B cell (primary cell): ENCODE data around the gene BTNL2. TPM values are rescaled to one million over a fixed set of nuclear protein-coding genes. Genes with fewer than 3 reads are reported as not detected.
"Not testable (repeated sequence)": the region's sequence is repeated elsewhere in the genome, so short reads cannot be mapped to it uniquely, and the experiment has no call there.

Experiments
- ATAC-seq: fragments of 200-7000 bp; cut with Tn5 transposase; one replicate; pipeline ENCODE4 v1.10.0; 2021; ENCODE audit warnings: low read depth, mild to moderate bottlenecking, moderate number of reproducible peaks, moderate library complexity
- CTCF ChIA-PET: fragments of 350-600 bp; sonication (Branson Sonifier 250); formaldehyde crosslinking; loops from one replicate; lab custom pipeline; 2021; ENCODE audit warnings: antibody characterized with exemption, inconsistent platforms; lab: Charles Lee
- POLR2A ChIA-PET: fragments of 350-600 bp; sonication (Branson Sonifier 250); formaldehyde crosslinking; loops from one replicate; lab custom pipeline; 2021; ENCODE audit warnings: antibody characterized with exemption; lab: Charles Lee
- DNase-seq: peaks from one replicate; pipeline ENCODE4 v3.0.0; 2013
- H2AFZ ChIP-seq: 2 replicates; pipeline ENCODE4 v1.6.1; 2012; ENCODE audit warnings: mild to moderate bottlenecking, low read depth, low read length; ENCODE audit not compliant: insufficient read depth, poor library complexity, severe bottlenecking
- H3K27ac ChIP-seq, 2 donors: 1 replicate in 1 of 2; 2 replicates in 1 of 2; pipeline ENCODE4 v1.5.1; 2012 to 2013; ENCODE audit warnings: low read length in 2 of 2, mild to moderate bottlenecking in 2 of 2, moderate library complexity in 1 of 2
- H3K27me3 ChIP-seq, 4 experiments: fragments of 200-600 bp in 1 of 4; sonication (generic) in 1 of 4; replicated peaks in 1 of 4; 1 replicate in 2 of 4; 2 replicates in 2 of 4; pipeline versions ENCODE4 v1.6.1 to v1.7.0; 2013 to 2016; ENCODE audit warnings: low read length in 3 of 4, mild to moderate bottlenecking in 2 of 4, mixed read lengths in 1 of 4, moderate library complexity in 1 of 4; ENCODE audit not compliant: insufficient read depth in 4 of 4, control insufficient read depth in 3 of 4; ENCODE audit errors: control extremely low read depth in 1 of 4
- H3K36me3 ChIP-seq, 2 experiments: replicated peaks in 1 of 2; 1 replicate in 1 of 2; 2 replicates in 1 of 2; pipeline versions ENCODE4 v1.6.1 to v1.7.1; 2013; ENCODE audit warnings: low read length in 1 of 2; ENCODE audit not compliant: insufficient read depth in 2 of 2, control insufficient read depth in 1 of 2; ENCODE audit errors: control extremely low read depth in 1 of 2, extremely low read depth in 1 of 2
- H3K4me1 ChIP-seq, 2 donors: fragments of 200-600 bp in 1 of 2; sonication (generic) in 1 of 2; 1 replicate in 1 of 2; 2 replicates in 1 of 2; pipeline versions ENCODE4 v1.5.1 to v1.6.1; 2013 to 2017; ENCODE audit warnings: low read length in 2 of 2; ENCODE audit not compliant: control insufficient read depth in 2 of 2, insufficient read depth in 2 of 2
- H3K4me2 ChIP-seq: replicated peaks from 2 replicates; pipeline ENCODE3; 2012; ENCODE audit warnings: mild to moderate bottlenecking, low read depth, low read length; ENCODE audit not compliant: poor library complexity, severe bottlenecking
- H3K4me3 ChIP-seq, 5 experiments: fragments of 200-600 bp in 1 of 5; sonication (generic) in 1 of 5; 1 replicate in 3 of 5; 2 replicates in 2 of 5; pipeline versions ENCODE4 v1.5.1 to v1.7.0; 2011 to 2016; ENCODE audit warnings: low read length in 4 of 5, mild to moderate bottlenecking in 4 of 5, low read depth in 2 of 5, control low read depth in 1 of 5, moderate library complexity in 1 of 5; ENCODE audit not compliant: insufficient read depth in 1 of 5; ENCODE audit errors: control extremely low read depth in 1 of 5, extremely low read depth in 1 of 5
- H3K79me2 ChIP-seq: fragments of 200-600 bp; sonication (generic); one replicate; pipeline ENCODE4 v1.6.0; 2016; ENCODE audit warnings: low read length; ENCODE audit not compliant: control insufficient read depth, insufficient read depth
- H3K9ac ChIP-seq: fragments of 200-600 bp; sonication (generic); 2 replicates; pipeline ENCODE4 v1.6.1; 2017; ENCODE audit warnings: mild to moderate bottlenecking, low read length, moderate library complexity
- H3K9me3 ChIP-seq, 3 donors: one replicate each; pipeline versions ENCODE4 v1.6.1 to v1.7.1; 2013; ENCODE audit warnings: low read length in 2 of 3; ENCODE audit not compliant: control insufficient read depth in 2 of 3, insufficient read depth in 1 of 3; ENCODE audit errors: control extremely low read depth in 1 of 3
- H4K20me1 ChIP-seq: 2 replicates; pipeline ENCODE4 v1.6.0; 2012; ENCODE audit warnings: mild to moderate bottlenecking, low read length; ENCODE audit not compliant: insufficient read depth, control insufficient read depth, poor library complexity, severe bottlenecking
- H3K27ac Mint-ChIP-seq: one replicate; pipeline ENCODE4 v1.8.0; 2021; ENCODE audit warnings: mixed read lengths
- H3K27me3 Mint-ChIP-seq: one replicate; pipeline ENCODE4 v1.8.0; 2021; ENCODE audit warnings: mixed read lengths
- H3K4me1 Mint-ChIP-seq: one replicate; pipeline ENCODE4 v1.8.0; 2021; ENCODE audit warnings: mixed read lengths
- H3K4me3 Mint-ChIP-seq: one replicate; pipeline ENCODE4 v1.8.0; 2021; ENCODE audit warnings: mixed read lengths
- H3K9me3 Mint-ChIP-seq: one replicate; pipeline ENCODE4 v1.8.0; 2022; ENCODE audit warnings: mixed read lengths; ENCODE audit not compliant: insufficient read depth
- EZH2 ChIP-seq: IDR thresholded peaks from 2 replicates; pipeline ENCODE4 v1.6.1; 2012; ENCODE audit warnings: borderline replicate concordance, low read depth, mild to moderate bottlenecking, moderate library complexity, low read length; ENCODE audit not compliant: insufficient read depth, poor library complexity, severe bottlenecking
- WGBS: methylation state at CpG from one replicate; pipeline ENCODE4 v1.1.5; 2013; ENCODE audit warnings: missing lambda C conversion rate; ENCODE audit not compliant: insufficient coverage; 5-methylcytosine and 5-hydroxymethylcytosine counted together
- intact Hi-C: fragments of 100-400 bp; cut with micrococcal nuclease; formaldehyde crosslinking; loops from one replicate; pipeline ENCODE4 v1.10.0; 2022
- polyA plus RNA-seq: library from polyadenylated mRNA; depleted of rRNA; stranded (reverse); fragments of >200 nt; gene quantifications from 2 replicates; pipeline ENCODE4 v1.2.3, GENCODE V29; 2012
- total RNA-seq, 2 donors: library from RNA; stranded (reverse); fragments of 120-200 nt in 1 of 2; gene quantifications; 1 replicate in 1 of 2; 2 replicates in 1 of 2; pipeline versions ENCODE4 v1.2.3 to v1.2.4, GENCODE V29; 2013 to 2022
- TF ChIP-seq, protein P1 (sequence below): fragments of 200-600 bp; IDR thresholded peaks from one replicate; pipeline ENCODE4 v1.8.0; 2022; ENCODE audit warnings: antibody characterized with exemption, mild to moderate bottlenecking

BTNL2 gene
- total and polyA plus RNA-seq, 2 donors (not counting 1 experiment from before 2014, with no cell fraction given) = not detected

- H3K27me3 ChIP-seq = no peaks in the 10 kb centered on the region
- TF ChIP-seq, protein P1, sequence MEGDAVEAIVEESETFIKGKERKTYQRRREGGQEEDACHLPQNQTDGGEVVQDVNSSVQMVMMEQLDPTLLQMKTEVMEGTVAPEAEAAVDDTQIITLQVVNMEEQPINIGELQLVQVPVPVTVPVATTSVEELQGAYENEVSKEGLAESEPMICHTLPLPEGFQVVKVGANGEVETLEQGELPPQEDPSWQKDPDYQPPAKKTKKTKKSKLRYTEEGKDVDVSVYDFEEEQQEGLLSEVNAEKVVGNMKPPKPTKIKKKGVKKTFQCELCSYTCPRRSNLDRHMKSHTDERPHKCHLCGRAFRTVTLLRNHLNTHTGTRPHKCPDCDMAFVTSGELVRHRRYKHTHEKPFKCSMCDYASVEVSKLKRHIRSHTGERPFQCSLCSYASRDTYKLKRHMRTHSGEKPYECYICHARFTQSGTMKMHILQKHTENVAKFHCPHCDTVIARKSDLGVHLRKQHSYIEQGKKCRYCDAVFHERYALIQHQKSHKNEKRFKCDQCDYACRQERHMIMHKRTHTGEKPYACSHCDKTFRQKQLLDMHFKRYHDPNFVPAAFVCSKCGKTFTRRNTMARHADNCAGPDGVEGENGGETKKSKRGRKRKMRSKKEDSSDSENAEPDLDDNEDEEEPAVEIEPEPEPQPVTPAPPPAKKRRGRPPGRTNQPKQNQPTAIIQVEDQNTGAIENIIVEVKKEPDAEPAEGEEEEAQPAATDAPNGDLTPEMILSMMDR = no peak
- no peak for TF ChIP-seq EZH2
- ATAC-seq (no peak), DNase-seq (no peak)
- Mint-ChIP-seq H3K4me1 (peaks cover 57% of the 10 kb centered on the region), H3K9me3 (peaks cover 4% of the 10 kb centered on the region), H3K27me3 (no peaks in the 10 kb centered on the region), H3K4me3 (peak overlapping the region; percentile 38), H3K27ac (peak overlapping the region; percentile 99)
- ChIA-PET POLR2A (interaction anchor here (0.6 to 2.2 kb wide), 6 partner anchors 180 to 256 kb away, joined by 3 to 7 read pairs (median 4); partner anchors contain the start of gene HLA-DQA1), CTCF (interaction anchor here (0.6 to 7.9 kb wide), 12 partner anchors 10 to 432 kb away, joined by 3 to 131 read pairs (median 4); no protein-coding TSS in a partner anchor)
- H3K4me2 ChIP-seq = peak overlapping the region; percentile 85
- H3K4me1 ChIP-seq = peaks cover 45 to 49% of the 10 kb centered on the region in 2 donors
- WGBS = 60% methylated on average over 1 of the region's 4 CpGs
- peaks cover 84% of the 10 kb centered on the region for H3K79me2 ChIP-seq
- H3K9me3 ChIP-seq = peaks cover 0 to 6% (median 0%) of the 10 kb centered on the region in 3 donors
- H3K36me3 ChIP-seq = peaks cover 0 to 9% of the 10 kb centered on the region in 2 experiments
- H4K20me1 ChIP-seq = peaks cover 8% of the 10 kb centered on the region
- intact Hi-C loops = loop anchor here (10.0 kb wide), 1 partner anchor 229 kb away; the partner anchor contains the start of gene HLA-DQB1
- peak overlapping the region; percentile 99 to 100 for H3K27ac ChIP-seq
- no peak overlapping the region for H3K4me3 ChIP-seq
- H2AFZ ChIP-seq = peak overlapping the region; percentile 9
- peak overlapping the region; percentile 56 for H3K9ac ChIP-seq
These were observed 29.2 kb upstream of the BTNL2 start for GRCh38 chr6:32436186-32436585.

DNA sequence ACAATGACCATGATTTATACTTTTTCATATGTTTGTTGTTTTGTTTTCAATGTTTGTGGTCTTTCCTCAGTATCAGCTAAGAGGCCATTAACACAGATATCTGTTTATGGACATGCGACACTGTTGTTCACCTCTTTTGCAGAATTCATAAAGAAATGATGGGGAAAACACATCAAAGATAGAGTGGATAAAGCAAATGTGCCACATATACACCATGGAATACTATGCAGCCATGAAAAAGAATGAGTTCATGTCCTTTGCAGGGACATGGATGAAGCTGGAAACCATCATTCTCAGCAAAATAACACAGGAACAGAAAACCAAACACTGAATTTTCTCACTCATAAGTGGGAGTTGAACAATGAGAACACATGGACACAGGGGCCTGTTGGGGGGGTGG is 27.0 kb upstream of the BTNL2 start:
- H2AFZ ChIP-seq, H3K4me3 Mint-ChIP-seq, H3K4me2 ChIP-seq, H3K36me3 ChIP-seq, H3K27me3 Mint-ChIP-seq, H3K27me3 ChIP-seq, H4K20me1 ChIP-seq, H3K9me3 Mint-ChIP-seq, ATAC-seq, H3K27ac ChIP-seq, H3K4me3 ChIP-seq, DNase-seq, H3K9me3 ChIP-seq, H3K9ac ChIP-seq: not testable (repeated sequence)
- intact Hi-C loops = loop anchor here (2.0 to 10.0 kb wide), 2 partner anchors 231 to 259 kb away; partner anchors contain the start of gene HLA-DQB1
- Mint-ChIP-seq H3K4me1 (peaks cover 48% of the 10 kb centered on the region), H3K27ac (peak overlapping the region; percentile 61)
- ChIA-PET CTCF (interaction anchor here (1.0 to 7.9 kb wide), 9 partner anchors 19 to 435 kb away, joined by 3 to 131 read pairs (median 6); no protein-coding TSS in a partner anchor), POLR2A (interaction anchor here (0.6 to 1.9 kb wide), 3 partner anchors 226 to 418 kb away, joined by 4 to 5 read pairs (median 4); no protein-coding TSS in a partner anchor)
- Histone ChIP-seq H3K4me1 (peaks cover 40 to 44% of the 10 kb centered on the region in 2 donors), H3K79me2 (peaks cover 72% of the 10 kb centered on the region)
- whole genome bisulfite sequencing = no CpG with 5 or more reads among the region's 1 CpG
